SIG-M5 treated with dmso at 0.1 percent for 504 hours (cell line): Measurements from ENCODE around the gene CDRT15.
A peak's percentile ranks its signal among the peaks of the same experiment; 100 is the strongest.
"Not testable (repeated sequence)": the region's sequence is repeated elsewhere in the genome, so short reads cannot be mapped to it uniquely, and the experiment has no call there.

Source experiments
- DNase-seq: peaks from one replicate; lab custom pipeline; 2025; ENCODE audit not compliant: unreplicated experiment; lab: John Stamatoyannopoulos, UW

The CDRT15 gene

DNA sequence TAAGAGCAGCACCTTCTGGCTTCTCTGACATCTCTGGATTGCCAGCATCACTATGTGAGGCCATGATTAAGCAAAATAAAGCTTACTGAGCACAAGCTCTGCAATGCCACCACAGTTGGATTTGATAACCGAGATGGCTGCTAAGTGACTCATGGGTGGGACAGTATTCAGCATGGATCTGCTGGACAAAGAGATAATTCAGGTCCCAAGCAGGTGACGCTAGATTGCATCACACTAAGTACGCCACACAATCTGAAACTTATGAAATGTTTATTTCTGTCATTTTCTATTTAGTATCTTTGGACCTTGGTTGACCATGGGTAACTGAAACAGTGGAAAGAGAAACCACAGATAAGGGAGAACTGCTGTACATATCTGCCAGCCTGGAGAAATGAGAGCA lies 27.4 kb downstream of the CDRT15 start:
- no peak for DNase-seq

DNA sequence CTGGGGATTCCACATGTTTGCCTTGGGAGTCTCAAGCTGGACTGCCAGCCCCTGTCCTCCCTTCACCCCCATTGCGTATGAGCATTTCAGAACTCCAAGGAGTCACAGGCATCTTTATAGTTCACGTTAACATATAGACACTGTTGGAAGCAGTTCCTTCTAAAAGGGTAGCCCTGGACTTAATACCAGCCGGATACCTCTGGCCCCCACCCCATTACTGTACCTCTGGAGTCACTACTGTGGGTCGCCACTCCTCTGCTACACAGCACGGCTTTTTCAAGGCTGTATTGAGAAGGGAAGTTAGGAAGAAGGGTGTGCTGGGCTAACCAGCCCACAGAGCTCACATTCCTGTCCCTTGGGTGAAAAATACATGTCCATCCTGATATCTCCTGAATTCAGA lies 28.9 kb downstream of the CDRT15 start:
- no peak for DNase-seq

DNA sequence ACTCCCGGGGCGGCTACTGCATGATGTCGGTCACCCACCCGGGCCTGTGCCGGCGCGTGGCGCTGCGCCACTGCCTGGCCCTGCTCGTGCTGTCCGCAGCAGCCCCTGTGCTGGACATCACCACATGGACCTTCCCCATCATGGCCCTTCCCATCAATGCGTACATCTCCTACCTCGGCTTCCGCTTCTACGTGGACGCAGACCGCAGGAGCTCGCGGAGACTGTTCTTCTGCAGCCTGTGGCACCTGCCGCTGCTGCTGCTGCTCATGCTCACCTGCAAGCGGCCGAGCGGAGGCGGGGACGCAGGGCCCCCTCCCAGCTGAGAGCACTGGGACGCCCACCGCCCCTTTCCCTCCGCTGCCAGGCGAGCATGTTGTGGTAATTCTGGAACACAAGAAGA lies 29.8 kb downstream of the CDRT15 start:
- no peak for DNase-seq

DNA sequence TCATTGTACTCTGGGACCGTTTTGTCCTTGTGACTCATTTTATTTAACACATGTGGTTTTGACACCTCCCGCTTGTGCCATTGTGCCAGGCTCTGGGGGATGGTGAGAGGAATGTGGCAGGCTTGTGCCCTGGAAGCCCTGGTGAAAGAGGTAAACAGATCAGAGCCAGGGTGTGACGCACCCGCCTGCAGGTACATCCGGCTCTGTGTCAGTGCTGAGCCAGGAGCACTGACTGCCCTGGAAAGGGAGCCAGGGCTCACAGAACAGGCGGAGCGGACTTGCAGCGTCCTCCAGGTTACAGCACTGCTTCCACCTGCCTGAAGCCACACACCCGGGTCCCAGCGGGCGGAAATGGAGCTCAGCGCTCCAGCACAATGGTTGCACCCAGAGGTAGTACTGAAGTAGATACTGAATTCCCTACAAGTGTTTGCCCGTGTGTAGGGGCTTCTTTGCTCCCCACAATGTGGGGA lies 30.6 kb downstream of the CDRT15 start:
- DNase-seq, result peak; percentile 41

DNA sequence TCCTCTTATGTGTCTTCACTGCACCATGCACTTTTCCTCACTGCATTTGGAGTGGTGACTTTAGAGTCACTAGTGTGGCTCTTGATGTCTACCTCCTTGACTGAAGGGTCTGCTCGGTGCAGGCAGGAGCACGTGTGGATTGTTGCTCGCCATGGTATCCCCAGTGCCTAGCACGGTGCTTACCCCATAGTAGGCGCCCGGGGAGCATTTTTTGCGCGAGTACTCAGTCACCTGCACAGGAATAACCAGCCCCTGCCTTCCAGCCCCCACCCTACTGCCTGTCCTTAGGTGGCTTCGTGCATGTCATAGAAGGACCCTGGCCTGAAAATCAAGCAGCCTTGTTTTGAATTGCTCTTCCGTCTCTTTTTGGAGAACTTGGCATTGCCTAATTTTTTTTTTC lies 31.3 kb downstream of the CDRT15 start:
- DNase-seq, result no peak

DNA sequence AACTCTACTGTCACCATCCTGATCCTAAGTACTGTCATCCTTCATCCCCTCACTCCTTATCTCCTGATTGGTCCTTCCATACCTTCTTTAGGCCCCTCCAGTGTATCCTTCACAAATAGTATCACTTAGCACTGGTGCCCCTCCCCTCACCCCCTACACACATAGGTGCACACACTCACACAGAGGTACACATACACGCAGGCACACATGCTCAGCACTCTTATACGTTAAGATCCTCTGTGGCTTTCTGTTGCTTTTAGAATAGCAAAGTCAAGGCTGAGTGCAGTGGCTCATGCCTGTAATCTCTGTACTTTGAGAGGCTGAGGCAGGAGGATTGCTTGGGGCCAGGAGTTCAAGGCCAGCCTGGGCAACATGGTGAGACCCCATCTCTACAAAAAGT lies 32.1 kb downstream of the CDRT15 start:
- no peak for DNase-seq

DNA sequence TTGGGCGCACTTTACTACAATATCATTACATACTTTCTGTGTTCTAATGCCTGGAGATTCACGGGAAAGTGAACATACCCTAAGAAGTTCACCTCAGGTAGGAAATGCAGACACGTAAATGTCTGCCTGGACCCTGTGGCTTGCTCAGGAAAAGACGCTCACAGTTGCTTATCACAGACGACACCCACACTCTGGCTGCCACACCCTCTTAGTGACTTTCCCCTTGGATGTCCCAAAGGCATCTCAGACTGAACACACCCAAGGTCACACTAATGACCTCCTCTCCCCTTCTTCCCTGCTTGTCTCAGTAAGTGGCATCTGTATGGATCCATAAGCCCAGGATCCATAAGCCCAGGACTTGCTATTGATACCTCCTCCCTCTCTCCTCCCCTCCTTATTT lies 32.6 kb downstream of the CDRT15 start:
- DNase-seq, result no peak

DNA sequence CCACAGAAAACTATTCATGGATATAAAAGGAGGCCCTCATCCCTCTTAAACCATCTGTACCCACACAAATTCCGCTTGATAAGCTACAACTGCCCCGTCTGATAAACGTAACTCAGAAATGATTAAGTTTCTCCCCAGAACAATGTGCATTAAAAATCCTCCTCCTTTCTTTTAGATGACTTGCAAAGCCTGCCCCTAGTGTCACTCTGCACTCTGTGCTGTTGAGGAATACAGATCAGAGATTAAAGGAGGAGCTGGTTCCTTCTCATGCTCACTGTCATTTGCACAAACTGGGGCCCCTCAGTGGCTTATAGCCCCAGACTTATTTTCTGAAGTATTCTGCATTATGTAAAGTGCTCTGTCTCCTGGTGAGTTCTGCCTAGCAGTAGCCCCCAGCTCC lies 33.3 kb downstream of the CDRT15 start:
- DNase-seq, result no peak

DNA sequence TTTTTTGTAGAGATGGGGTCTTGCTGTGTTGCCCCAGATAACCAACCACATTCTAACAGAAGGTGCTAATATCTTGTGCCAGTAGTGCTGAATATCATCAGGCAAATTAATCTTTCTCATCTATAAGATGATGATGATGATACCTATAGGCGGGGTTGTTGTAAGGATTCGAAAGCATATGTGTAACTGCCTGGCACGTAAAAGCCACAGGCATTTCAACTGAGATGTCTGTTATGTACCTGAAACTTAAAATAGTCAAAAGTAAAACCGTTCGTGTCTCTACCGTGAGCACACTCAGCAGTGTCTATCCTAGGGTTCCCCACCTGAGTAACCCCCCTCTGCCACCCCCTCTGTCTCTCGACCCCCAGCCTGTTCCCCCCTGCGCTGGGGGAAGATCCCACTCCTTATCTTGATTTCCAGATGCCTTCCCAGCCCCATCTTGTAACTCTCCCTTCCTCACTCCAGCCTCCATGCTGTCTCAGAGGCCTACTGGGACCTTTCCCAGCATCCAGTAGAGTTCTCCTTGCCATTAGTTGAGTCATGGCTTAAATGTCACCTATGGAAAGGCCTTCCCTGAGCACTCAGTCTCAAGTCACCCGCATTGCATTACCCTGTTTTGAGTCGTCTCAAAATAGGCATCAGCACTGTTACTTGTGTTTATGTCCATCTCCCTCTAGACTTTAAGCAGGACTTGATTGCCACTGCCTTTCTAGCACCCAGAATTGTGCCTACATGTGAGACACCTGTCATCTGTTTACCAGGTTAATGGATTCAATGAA lies 34.1 kb downstream of the CDRT15 start:
- DNase-seq, result no peak

DNA sequence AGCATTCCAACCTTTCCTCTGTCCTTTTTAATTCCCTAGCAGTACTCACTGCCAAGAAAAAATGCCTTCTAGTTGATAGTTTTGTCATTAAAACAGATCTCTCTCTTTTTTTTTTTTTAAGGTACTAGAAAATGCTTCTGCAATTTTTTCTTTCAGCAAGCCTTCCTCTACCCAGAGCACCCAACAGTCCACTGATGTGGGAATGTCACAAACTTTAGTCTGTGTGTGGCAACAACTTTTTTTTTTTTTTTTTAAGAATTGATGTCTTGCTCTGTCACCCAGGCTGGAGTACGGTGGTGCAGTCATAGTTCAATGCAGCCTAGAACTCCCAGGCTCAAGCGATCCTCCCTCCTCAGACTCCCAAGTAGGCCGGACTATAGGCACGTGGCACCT lies 34.7 kb downstream of the CDRT15 start:
- no peak for DNase-seq

DNA sequence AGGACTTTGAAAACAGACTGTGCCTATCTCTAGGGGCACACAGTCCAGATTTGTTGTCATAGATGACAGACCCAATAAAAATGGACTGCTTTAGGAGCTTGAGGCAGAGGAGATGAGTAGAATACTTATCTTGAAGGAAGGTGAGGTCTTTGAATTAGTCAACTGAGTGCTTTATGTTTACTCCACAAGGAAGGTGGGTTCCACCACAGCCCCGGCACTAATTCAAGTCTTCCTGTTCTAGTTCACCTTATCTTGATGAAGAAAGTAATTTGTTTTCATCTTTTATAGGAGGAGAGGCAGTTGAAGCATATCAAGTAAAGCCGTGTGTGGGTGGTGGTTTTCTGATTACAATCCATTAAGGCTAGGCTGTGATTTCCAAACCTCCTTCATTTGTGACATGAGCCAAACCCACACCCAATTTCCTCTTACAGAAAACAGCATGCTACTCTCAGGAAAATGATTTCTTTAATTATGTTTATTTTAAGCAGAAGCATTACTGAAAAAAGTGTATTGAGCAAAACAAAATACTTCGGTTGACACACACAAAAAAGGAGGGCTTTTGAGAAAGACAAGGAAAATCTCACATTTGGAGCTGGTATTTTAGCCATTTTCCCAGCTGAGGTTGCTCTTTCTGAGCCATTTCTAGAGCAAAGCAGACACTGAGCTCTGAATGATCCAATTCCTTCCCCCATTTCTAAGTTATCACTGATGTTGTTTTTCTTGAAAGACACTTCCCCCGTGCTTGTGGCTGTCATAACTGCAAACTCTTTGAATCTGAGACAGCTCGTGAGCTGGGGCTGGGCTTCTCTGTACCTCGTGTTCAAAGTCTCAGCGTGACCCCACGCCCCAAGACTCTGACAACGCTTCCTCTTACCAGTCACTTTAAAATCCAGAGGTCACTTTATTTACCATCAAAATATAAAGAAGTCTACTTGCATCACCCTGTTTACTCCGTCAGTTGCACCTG lies 35.4 kb downstream of the CDRT15 start:
- DNase-seq, result no peak

DNA sequence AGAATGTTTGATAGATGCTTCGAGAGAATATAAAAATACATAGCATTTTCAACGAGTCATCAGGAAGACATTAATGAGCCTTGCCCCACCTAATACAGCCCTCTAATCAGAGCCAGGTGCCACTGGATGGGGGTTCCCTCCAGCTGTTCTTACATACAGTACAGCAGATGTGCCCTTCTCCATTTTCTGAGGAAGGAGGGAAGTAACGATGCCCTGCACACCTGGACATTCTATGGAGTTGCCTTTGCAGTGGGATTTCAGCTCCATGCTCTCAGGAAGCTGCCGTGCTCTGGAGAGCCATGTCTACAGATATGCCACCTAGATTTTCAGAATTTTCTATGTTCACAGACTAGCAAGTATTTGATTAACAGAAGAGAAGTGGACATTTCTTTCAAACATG lies 36.3 kb downstream of the CDRT15 start:
- DNase-seq, result no peak

DNA sequence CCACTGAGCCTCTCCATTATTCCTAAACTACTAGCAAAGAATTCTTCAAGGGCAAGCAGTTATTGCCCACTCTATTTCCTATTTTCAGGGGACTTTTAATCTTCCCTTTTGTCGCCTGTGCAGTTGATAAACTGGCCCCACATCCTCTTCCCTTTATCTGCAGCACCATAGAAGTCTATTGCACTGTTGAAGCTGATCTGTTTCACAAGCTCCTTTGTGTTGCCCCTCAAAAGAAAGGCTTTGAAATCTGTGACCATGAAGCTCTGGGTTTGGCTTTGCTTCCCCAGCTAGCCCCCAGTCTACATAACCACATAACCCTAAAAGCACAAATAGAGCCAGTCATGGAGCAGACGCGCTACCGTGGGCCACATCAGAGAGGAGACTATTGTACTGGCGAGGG lies 37.1 kb downstream of the CDRT15 start:
- no peak for DNase-seq

DNA sequence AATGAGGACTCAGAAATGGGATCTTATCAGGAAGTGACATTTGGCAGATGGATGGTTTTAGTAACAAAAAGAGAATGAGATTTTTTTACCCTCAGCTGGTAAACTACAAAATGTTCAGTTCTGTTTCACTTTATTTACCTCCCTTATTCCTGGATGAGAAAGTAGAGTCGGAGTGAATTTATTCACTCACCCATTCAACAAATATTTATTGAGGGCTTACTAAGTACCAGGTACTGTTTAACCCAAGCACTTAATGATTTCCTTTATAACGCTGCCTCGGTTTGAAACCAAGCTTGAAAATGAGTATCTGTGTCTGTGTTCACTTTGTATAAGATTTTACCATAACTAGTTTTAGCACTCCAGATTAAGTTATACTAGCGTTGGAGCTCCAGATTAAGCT lies 38.1 kb downstream of the CDRT15 start:
- DNase-seq, result no peak

DNA sequence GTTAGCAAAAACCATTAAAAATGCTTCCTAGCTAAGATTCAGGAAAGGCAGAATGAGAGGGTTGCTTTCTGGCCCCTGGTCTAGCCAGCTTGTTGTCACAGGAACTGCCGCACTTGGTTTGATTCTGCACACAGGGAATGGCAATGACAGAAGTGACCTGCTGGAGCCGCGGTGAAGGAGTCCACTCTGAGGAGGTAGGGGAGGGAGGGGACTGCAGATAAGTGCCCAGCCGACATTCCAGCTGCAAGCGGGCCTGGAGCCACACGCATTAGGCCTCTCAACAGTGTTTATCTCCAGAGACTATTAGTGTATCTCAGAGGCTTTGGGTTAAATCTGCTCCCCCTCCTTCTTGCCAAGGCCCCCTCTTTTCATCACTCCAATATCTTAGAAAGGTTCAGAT lies 38.6 kb downstream of the CDRT15 start:
- DNase-seq, result no peak

DNA sequence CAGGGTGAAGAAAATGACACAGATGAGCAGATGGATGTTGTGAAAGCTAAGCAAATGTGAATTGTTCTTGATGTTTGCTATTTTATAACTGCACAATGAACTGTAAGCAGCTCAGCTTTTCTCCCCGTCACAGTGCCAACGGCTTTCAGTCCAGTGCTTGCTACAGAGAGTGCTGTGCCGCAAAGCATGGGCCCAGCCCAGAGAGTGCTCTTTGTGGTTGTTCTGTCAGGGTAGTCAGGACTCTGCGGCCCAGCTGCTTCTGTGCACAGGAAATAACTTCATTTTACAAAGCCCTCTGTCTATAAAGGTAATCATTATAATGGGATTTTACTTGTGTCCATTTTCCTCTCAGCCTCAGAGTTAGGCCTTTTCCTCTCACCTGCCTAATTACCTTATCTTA lies 39.1 kb downstream of the CDRT15 start:
- DNase-seq, result no peak

DNA sequence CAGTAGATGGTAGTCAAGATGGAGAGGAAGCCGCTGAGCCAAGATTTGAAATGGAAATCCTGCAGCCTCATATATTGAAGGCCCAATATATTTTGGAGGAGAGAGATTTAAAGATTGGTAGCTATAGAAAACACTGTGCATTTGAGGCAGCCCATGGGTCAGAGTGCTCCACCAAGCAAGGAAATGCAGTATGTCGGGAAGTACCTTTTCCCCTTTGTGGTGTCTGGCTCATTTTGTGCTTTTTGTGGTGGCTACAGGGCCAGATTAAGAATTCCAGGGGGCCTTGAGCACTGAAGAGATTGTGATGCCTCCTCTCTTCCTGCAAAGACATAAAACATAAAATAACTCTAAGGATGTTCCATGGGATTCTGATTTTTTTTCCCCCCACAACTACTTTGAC lies 39.6 kb downstream of the CDRT15 start:
- no peak for DNase-seq

DNA sequence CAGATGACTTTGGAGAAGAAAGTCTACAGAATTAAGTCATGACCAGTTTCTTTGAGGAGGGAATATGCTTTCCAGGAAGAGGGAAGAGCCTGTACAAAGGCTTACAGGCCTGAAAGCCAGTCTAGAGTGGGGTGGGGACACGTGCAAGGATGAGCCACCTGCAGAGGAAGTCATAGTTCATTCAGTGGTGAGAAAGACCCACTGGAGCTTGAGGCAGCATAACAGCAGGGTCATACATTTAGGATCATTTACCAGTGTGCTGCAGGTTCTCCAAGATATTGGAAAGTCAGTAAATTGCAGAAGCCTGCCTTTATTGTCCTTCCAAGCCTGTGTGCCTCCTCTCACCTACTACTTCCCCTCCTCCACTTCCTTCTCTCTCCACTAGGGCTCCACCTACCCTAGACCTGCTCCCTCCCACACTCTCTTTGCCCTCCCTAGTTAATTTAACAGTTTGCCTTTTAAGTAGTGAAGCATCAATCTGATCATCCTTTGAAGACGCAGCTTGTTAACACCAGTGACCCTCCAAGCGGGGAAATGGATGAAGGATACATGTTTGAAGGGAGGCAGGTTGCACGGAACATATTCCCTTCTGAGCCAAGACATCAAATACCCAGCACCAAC lies 40.2 kb downstream of the CDRT15 start:
- no peak for DNase-seq

DNA sequence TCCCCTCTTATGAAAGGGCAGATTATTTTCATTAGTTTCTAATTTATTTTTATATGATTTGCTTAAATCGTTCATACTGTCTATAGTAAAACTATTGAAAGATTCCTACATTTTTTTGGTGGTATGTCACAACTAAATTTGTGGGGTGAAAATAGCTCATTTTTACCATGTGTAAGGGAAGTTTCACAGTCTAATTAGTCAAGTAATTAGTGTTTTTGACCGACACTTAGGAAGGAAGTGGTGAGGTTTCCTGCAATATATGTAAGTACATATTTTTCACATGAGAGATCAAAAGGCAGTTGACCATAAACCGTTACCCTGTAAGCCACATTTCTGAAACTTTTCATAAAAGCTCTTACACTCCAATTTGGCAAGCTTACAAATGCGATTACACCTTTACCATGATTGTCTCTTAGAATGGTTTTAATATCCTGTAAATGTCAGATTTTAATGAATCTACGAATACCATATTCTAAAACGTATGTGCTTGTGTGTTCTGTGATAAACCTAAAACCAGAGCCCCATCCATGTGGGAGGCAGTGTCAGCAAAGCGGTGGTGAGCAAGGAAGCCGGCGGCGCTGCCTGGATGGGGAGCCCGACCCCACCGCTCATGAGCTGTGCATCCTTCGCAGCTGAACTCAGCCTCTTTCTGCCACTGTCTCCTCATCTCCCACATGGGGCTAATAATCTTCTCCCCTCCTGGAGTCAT lies 43.9 kb downstream of the CDRT15 start:
- DNase-seq, result not testable (repeated sequence)

DNA sequence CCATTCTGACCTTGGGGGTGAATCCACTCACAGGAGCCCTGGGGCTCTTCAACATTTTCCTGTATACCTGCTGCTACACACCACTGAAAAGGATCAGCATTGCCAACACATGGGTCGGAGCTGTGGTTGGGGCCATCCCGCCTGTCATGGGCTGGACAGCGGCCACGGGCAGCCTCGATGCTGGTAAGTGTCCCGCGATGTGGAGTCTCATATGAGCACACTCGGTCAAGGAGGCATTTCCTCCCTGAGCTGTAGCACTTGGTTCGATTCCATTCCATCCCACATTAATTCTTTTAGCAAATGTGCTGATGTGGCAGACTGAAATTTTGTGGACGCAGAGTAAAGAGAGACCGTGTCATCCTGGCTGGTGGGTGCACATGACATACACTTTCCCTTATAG lies 44.6 kb downstream of the CDRT15 start:
- not testable (repeated sequence) for DNase-seq

DNA sequence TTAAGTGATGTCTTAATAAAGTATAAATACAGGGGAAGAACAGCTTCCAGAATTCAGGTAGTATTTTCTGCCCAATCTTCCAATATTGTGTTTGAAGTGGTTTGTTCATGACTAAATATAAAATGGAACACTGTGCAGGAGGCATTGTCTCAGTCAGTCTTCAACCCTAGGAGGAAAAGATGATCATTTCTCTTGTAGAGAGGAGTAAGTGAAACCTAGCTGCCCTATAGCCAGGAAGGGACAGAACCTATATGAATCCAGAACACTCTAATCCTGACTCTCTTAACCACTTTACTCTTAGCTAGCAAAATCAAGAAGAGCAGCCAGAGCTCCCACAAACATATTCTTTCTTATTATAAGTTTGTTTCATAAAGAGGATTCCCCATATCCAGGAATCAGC lies 45.2 kb downstream of the CDRT15 start:
- not testable (repeated sequence) for DNase-seq
